Type B pancreatic cell (in vitro differentiated cells): ENCODE measurements around the gene CDK5R2. TPM values are rescaled to one million over a fixed set of nuclear protein-coding genes. Genes with fewer than 3 reads are reported as not detected.

Experiments used
- DNase-seq: peaks from one replicate; pipeline ENCODE4 v3.0.0; 2021; ENCODE audit warnings: mixed read lengths; ENCODE audit not compliant: unreplicated experiment; ENCODE audit errors: extremely low spot score
- H3K27ac Mint-ChIP-seq: 2 replicates; pipeline ENCODE4 v1.8.0; 2021; ENCODE audit warnings: mild to moderate bottlenecking, mixed read lengths
- H3K27me3 Mint-ChIP-seq: 2 replicates; pipeline ENCODE4 v1.8.0; 2021; ENCODE audit warnings: mixed read lengths
- H3K36me3 Mint-ChIP-seq: 2 replicates; pipeline ENCODE4 v1.8.0; 2021; ENCODE audit warnings: mixed read lengths
- H3K4me1 Mint-ChIP-seq: one replicate; pipeline ENCODE4 v1.8.0; 2021; ENCODE audit warnings: mixed read lengths; ENCODE audit not compliant: unreplicated experiment
- H3K4me3 Mint-ChIP-seq: 2 replicates; pipeline ENCODE4 v1.8.0; 2021; ENCODE audit warnings: mild to moderate bottlenecking, mixed read lengths
- H3K9me3 Mint-ChIP-seq: 2 replicates; pipeline ENCODE4 v1.8.0; 2021; ENCODE audit warnings: mixed read lengths
- CTCF ChIP-seq: fragments of 200-600 bp; sonication (generic); conservative IDR thresholded peaks from 2 replicates; pipeline ENCODE4 v1.5.0; 2021; ENCODE audit warnings: antibody characterized with exemption, mild to moderate bottlenecking
- total RNA-seq: library from RNA; stranded (reverse); gene quantifications from 2 replicates; pipeline ENCODE4 v1.2.1, GENCODE V29; 2021; ENCODE audit warnings: low replicate concordance

CDK5R2 gene
- total RNA-seq, 1 donor from 2014 or later: 5.9 TPM

DNA sequence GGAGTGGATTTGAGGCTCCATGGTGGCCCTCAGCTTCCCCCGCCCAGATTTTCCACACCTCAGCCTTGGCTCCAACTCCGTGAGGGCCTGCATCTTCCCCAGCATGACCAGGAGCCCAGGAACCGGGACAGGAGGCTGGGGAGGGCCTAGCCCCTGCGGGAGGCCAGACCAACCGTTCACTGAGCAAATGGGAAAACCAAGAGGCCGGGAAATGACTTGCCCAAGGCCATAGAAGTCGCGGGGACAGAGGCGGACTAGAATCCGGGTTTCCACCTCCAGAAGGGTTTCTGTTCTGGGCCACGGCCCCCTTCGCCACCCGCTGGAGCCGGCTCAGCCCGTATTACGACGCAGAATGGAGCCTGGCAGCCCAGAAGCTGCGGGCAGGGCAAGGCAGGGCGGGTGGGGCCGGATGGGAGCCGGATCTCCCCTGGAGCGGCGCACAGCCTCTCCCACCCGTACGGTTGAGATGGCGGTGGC lies 41.7 kb downstream of the CDK5R2 start:
- no peak overlapping the region for H3K27ac Mint-ChIP-seq
- H3K27me3 Mint-ChIP-seq: peaks cover 91% of the 10 kb centered on the region
- peak overlapping the region; percentile 57 for H3K4me3 Mint-ChIP-seq
- H3K9me3 Mint-ChIP-seq: no peaks in the 10 kb centered on the region
- no peak for TF ChIP-seq CTCF
- peak; percentile 70 for DNase-seq
- H3K36me3 Mint-ChIP-seq: no peaks in the 10 kb centered on the region
- H3K4me1 Mint-ChIP-seq: peaks cover 12% of the 10 kb centered on the region

DNA sequence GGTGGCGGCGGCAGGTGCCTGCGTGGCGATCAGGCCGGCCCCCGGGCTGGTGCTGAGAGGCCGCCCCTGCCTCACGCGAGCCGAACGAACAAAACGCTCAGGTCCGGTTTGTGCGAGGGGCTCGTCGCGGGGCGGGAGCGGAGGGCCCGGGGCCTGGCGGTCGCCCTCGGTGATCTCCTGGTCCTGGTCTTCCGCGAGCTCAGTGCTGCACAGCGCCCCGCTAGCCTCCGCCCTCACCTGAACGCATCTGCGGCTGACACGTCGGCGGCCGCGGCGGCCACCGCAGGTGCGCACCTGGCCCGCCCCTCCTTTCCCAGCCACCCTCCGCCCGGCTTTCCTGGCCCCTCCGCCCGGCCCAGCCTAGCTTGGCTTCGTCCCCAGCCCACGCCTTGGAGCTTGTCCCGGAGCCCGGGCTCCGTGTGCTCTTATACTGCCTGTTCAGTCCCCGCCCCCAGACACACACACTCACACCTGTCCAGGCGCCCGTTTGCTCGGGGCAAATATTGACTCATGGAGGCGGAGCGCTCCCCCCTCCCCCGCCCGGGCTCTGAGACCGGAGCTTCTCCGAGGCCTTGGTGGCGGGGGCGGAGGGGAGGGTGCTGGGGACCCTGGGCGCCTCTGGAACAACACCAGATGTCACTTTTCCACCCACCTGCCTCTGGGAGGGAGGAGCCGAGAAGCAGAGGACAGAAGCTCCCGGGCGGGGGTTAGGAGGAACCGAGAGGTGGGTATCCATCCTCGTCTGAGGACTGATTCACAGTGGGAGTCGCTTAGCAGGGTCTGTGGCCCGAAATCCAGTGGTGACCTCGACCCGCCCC lies 42.3 kb downstream of the CDK5R2 start:
- H3K9me3 Mint-ChIP-seq: no peaks in the 10 kb centered on the region
- peak; percentile 72 for DNase-seq
- no peak for TF ChIP-seq CTCF
- H3K4me3 Mint-ChIP-seq: peak overlapping the region; percentile 72
- H3K27me3 Mint-ChIP-seq: peaks cover 90% of the 10 kb centered on the region
- no peak overlapping the region for H3K27ac Mint-ChIP-seq
- no peaks in the 10 kb centered on the region for H3K36me3 Mint-ChIP-seq
- H3K4me1 Mint-ChIP-seq: peaks cover 12% of the 10 kb centered on the region

DNA sequence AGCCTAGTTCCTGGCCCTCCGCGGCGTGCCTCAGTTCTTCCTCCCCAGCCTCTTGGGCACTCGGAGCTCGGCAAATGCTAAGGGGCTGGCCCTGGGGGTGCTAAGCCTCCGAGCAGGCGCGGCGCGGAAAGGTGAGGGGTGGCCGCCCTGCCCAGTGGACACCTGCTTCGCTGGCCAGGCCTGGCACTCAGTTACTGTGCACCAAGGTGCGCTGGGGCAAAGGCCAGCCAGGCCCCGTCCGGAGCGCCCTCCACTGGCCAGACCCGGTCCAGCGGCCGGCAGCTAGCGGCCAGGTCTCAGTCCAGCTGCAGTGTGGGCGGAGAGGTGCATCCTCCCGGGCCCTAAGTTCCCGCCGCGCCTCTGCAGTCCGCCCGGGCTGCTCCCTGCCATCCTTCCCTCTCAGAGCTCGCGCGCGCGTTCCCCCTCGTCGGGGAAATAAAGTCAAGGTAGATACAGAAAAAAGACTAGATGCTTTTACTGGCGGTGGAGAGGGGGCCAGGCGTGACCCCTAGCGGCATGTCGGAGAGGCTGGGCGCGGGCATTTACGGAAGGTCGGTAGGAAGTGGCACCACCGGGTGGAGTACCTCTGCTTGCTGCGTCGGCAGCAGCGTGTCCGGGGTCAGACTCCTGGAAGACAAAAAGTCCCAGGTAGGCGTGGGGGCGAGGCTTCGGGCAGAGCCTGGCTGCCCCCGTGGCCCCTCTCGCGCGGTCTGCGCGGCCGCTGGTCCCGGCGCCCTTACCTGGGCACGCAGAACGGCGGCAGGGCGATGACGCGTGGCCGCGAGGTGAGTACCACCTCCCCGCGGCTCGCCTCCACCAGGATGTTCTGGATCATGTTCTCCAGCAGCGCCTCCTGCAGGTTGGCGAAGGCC lies 43.2 kb downstream of the CDK5R2 start:
- Mint-ChIP-seq H3K27ac (no peak overlapping the region), H3K27me3 (peaks cover 91% of the 10 kb centered on the region), H3K9me3 (no peaks in the 10 kb centered on the region), H3K4me3 (peak overlapping the region; percentile 84), H3K4me1 (peaks cover 12% of the 10 kb centered on the region), H3K36me3 (no peaks in the 10 kb centered on the region)
- TF ChIP-seq CTCF: peak; percentile 66
- DNase-seq: peak; percentile 79

GRCh38 chr2:219003267-219003634 lies 43.8 kb downstream of the CDK5R2 start:
- TF ChIP-seq CTCF: no peak
- Mint-ChIP-seq H3K36me3 (no peaks in the 10 kb centered on the region), H3K27me3 (peaks cover 89% of the 10 kb centered on the region)

GRCh38 chr2:219003979-219004378 lies 44.5 kb downstream of the CDK5R2 start:
- no peak for TF ChIP-seq CTCF
- Mint-ChIP-seq H3K36me3 (no peaks in the 10 kb centered on the region), H3K4me3 (peak overlapping the region; percentile 60), H3K27me3 (peaks cover 87% of the 10 kb centered on the region), H3K9me3 (no peaks in the 10 kb centered on the region), H3K4me1 (peaks cover 12% of the 10 kb centered on the region), H3K27ac (no peak overlapping the region)
- DNase-seq: no peak

More at GRCh38 chr2:219003267-219003634, 43.8 kb downstream of the CDK5R2 start:
- Mint-ChIP-seq H3K4me3 (peak overlapping the region; percentile 60), H3K27ac (no peak overlapping the region), H3K9me3 (no peaks in the 10 kb centered on the region), H3K4me1 (peaks cover 12% of the 10 kb centered on the region)
- DNase-seq: no peak
